ENCODE data around the gene NPEPL1.

GRCh38 chr20:58690396-58691135, 2.0 kb upstream of the NPEPL1 start:
- TF ChIP-seq EZH2 (IDR thresholded peaks at IDR 0.05; ENCODE audit: insufficient read depth, poor library complexity, severe bottlenecking), result no peak
- TF ChIP-seq EZH2phosphoT487 (IDR thresholded peaks at IDR 0.05; ENCODE audit: insufficient read depth, low read depth), result no peak
